SJCRH30 (cell line): ENCODE results near the gene DCBLD1. TPM values are rescaled to one million over a fixed set of nuclear protein-coding genes. Genes with fewer than 3 reads are reported as not detected.

ENCODE experiments used
- DNase-seq, 2 experiments: peaks; one replicate each; pipeline ENCODE4 v3.0.0-alpha.2; 2015 to 2020
- H3K27ac ChIP-seq: fragments of 250-450 bp; sonication (Bioruptor Pico); 2 replicates; pipeline ENCODE4 v1.5.1; 2020; ENCODE audit warnings: mild to moderate bottlenecking, moderate library complexity
- H3K27me3 ChIP-seq: fragments of 250-450 bp; sonication (Bioruptor Pico); 2 replicates; pipeline ENCODE4 v1.5.1; 2020; ENCODE audit warnings: mild to moderate bottlenecking, moderate library complexity
- H3K36me3 ChIP-seq: fragments of 250-450 bp; sonication (Bioruptor Pico); 2 replicates; pipeline ENCODE4 v1.5.1; 2020; ENCODE audit warnings: mild to moderate bottlenecking, moderate library complexity
- H3K4me1 ChIP-seq: fragments of 250-450 bp; sonication (Bioruptor Pico); 2 replicates; pipeline ENCODE4 v1.5.1; 2020; ENCODE audit warnings: mild to moderate bottlenecking, moderate library complexity
- H3K4me3 ChIP-seq: fragments of 250-450 bp; sonication (Bioruptor Pico); 2 replicates; pipeline ENCODE4 v1.5.1; 2020; ENCODE audit warnings: mild to moderate bottlenecking, moderate library complexity
- H3K9me3 ChIP-seq: fragments of 250-450 bp; sonication (Bioruptor Pico); replicated peaks from 2 replicates; pipeline ENCODE4 v1.5.1; 2020; ENCODE audit warnings: mild to moderate bottlenecking, moderate library complexity
- total RNA-seq: library from RNA; depleted of rRNA; stranded (reverse); fragments of >200 nt; shearing (Covaris generic); gene quantifications from 2 replicates; pipeline ENCODE4 v1.2.3, GENCODE V29; 2014

Gene DCBLD1
- total RNA-seq, 1 experiment from 2014 or later: 6.8 TPM

- peak overlapping the region; percentile 81 for H3K4me3 ChIP-seq
- H3K27ac ChIP-seq: peak overlapping the region; percentile 83
- peaks cover 2% of the 10 kb centered on the region; the same call in 1 of the 2 replicates for H3K4me1 ChIP-seq
- no peaks in the 10 kb centered on the region for H3K27me3 ChIP-seq
- H3K9me3 ChIP-seq: no peaks in the 10 kb centered on the region
- peak; percentile 74 to 78 for DNase-seq
- no peaks in the 10 kb centered on the region for H3K36me3 ChIP-seq
Observed at GRCh38 chr6:117483004-117483644, 650 bp downstream of the DCBLD1 start.

- Histone ChIP-seq H3K9me3 (no peaks in the 10 kb centered on the region), H3K4me3 (peak overlapping the region; percentile 81), H3K4me1 (peaks cover 2% of the 10 kb centered on the region; the same call in 1 of the 2 replicates), H3K27me3 (no peaks in the 10 kb centered on the region), H3K27ac (peak overlapping the region; percentile 83), H3K36me3 (no peaks in the 10 kb centered on the region)
- DNase-seq: peak in 1 of 2 experiments; percentile 62
Observed at GRCh38 chr6:117483645-117484016, 1.2 kb downstream of the DCBLD1 start.

GRCh38 chr6:117484052-117484646 is 1.7 kb downstream of the DCBLD1 start:
- H3K9me3 ChIP-seq: no peaks in the 10 kb centered on the region
- DNase-seq: no peak
- peak overlapping the region; percentile 83 for H3K27ac ChIP-seq
- no peaks in the 10 kb centered on the region for H3K27me3 ChIP-seq
- peak overlapping the region; percentile 81 for H3K4me3 ChIP-seq
- H3K36me3 ChIP-seq: no peaks in the 10 kb centered on the region
- peaks cover 2% of the 10 kb centered on the region; the same call in 1 of the 2 replicates for H3K4me1 ChIP-seq

- Histone ChIP-seq H3K9me3 (no peaks in the 10 kb centered on the region), H3K27me3 (no peaks in the 10 kb centered on the region), H3K4me1 (peaks cover 2% of the 10 kb centered on the region; the same call in 1 of the 2 replicates), H3K36me3 (no peaks in the 10 kb centered on the region), H3K27ac (no peak overlapping the region), H3K4me3 (no peak overlapping the region)
- DNase-seq: no peak
Observed at GRCh38 chr6:117485433-117485832, 3.0 kb downstream of the DCBLD1 start.

GRCh38 chr6:117487821-117488220 is 5.3 kb downstream of the DCBLD1 start:
- no peak for DNase-seq

GRCh38 chr6:117489003-117489402 is 6.5 kb downstream of the DCBLD1 start:
- no peaks in the 10 kb centered on the region for H3K36me3 ChIP-seq
- no peak overlapping the region for H3K27ac ChIP-seq
- DNase-seq: no peak
- no peak overlapping the region for H3K4me3 ChIP-seq
- H3K9me3 ChIP-seq: no peaks in the 10 kb centered on the region
- no peaks in the 10 kb centered on the region for H3K27me3 ChIP-seq
- no peaks in the 10 kb centered on the region for H3K4me1 ChIP-seq

More at GRCh38 chr6:117487821-117488220, 5.3 kb downstream of the DCBLD1 start:
- no peaks in the 10 kb centered on the region for H3K27me3 ChIP-seq
- H3K27ac ChIP-seq: no peak overlapping the region
- no peaks in the 10 kb centered on the region for H3K9me3 ChIP-seq
- H3K36me3 ChIP-seq: no peaks in the 10 kb centered on the region
- H3K4me3 ChIP-seq: no peak overlapping the region
- no peaks in the 10 kb centered on the region for H3K4me1 ChIP-seq

- H3K4me1 ChIP-seq: no peaks in the 10 kb centered on the region
- no peak for DNase-seq
- H3K27ac ChIP-seq: no peak overlapping the region
Observed at GRCh38 chr6:117491916-117492315, 9.4 kb downstream of the DCBLD1 start.

GRCh38 chr6:117493470-117493869 is 11.0 kb downstream of the DCBLD1 start:
- H3K4me1 ChIP-seq: peaks cover 13% of the 10 kb centered on the region
- H3K36me3 ChIP-seq: no peaks in the 10 kb centered on the region
- DNase-seq: no peak
- no peaks in the 10 kb centered on the region for H3K9me3 ChIP-seq
- H3K4me3 ChIP-seq: no peak overlapping the region
- H3K27me3 ChIP-seq: no peaks in the 10 kb centered on the region
- H3K27ac ChIP-seq: no peak overlapping the region

More at GRCh38 chr6:117491916-117492315, 9.4 kb downstream of the DCBLD1 start:
- Histone ChIP-seq H3K9me3 (no peaks in the 10 kb centered on the region), H3K27me3 (no peaks in the 10 kb centered on the region), H3K4me3 (no peak overlapping the region), H3K36me3 (no peaks in the 10 kb centered on the region)

- H3K9me3 ChIP-seq: no peaks in the 10 kb centered on the region
- H3K36me3 ChIP-seq: no peaks in the 10 kb centered on the region
- peaks cover 18% of the 10 kb centered on the region for H3K4me1 ChIP-seq
- no peaks in the 10 kb centered on the region for H3K27me3 ChIP-seq
- no peak for DNase-seq
- H3K4me3 ChIP-seq: no peak overlapping the region
- no peak overlapping the region for H3K27ac ChIP-seq
Observed at GRCh38 chr6:117494283-117494682, 11.8 kb downstream of the DCBLD1 start.

- Histone ChIP-seq H3K27me3 (no peaks in the 10 kb centered on the region), H3K27ac (no peak overlapping the region), H3K4me3 (no peak overlapping the region), H3K9me3 (no peaks in the 10 kb centered on the region), H3K36me3 (no peaks in the 10 kb centered on the region), H3K4me1 (peaks cover 18% of the 10 kb centered on the region)
- no peak for DNase-seq
Observed at GRCh38 chr6:117494694-117495318, 12.3 kb downstream of the DCBLD1 start.

- Histone ChIP-seq H3K9me3 (no peaks in the 10 kb centered on the region), H3K4me1 (peaks cover 18% of the 10 kb centered on the region), H3K27me3 (no peaks in the 10 kb centered on the region), H3K36me3 (no peaks in the 10 kb centered on the region), H3K4me3 (no peak overlapping the region), H3K27ac (no peak overlapping the region)
- no peak for DNase-seq
Observed at GRCh38 chr6:117495425-117495824, 13.0 kb downstream of the DCBLD1 start.

GRCh38 chr6:117495869-117496268 is 13.4 kb downstream of the DCBLD1 start:
- no peaks in the 10 kb centered on the region for H3K9me3 ChIP-seq
- no peaks in the 10 kb centered on the region for H3K27me3 ChIP-seq
- H3K36me3 ChIP-seq: no peaks in the 10 kb centered on the region
- H3K4me3 ChIP-seq: no peak overlapping the region
- H3K4me1 ChIP-seq: peaks cover 18% of the 10 kb centered on the region
- H3K27ac ChIP-seq: no peak overlapping the region
- DNase-seq: no peak

GRCh38 chr6:117496383-117496990 is 14.0 kb downstream of the DCBLD1 start:
- Histone ChIP-seq H3K4me1 (peaks cover 18% of the 10 kb centered on the region), H3K27me3 (no peaks in the 10 kb centered on the region), H3K36me3 (no peaks in the 10 kb centered on the region), H3K9me3 (no peaks in the 10 kb centered on the region), H3K4me3 (no peak overlapping the region), H3K27ac (no peak overlapping the region)
- DNase-seq: no peak

GRCh38 chr6:117497237-117497636 is 14.8 kb downstream of the DCBLD1 start:
- Histone ChIP-seq H3K9me3 (no peaks in the 10 kb centered on the region), H3K4me3 (no peak overlapping the region), H3K4me1 (peaks cover 18% of the 10 kb centered on the region), H3K27ac (no peak overlapping the region; the same call in 1 of the 2 replicates), H3K36me3 (no peaks in the 10 kb centered on the region), H3K27me3 (no peaks in the 10 kb centered on the region)
- DNase-seq: no peak

- Histone ChIP-seq H3K4me1 (peaks cover 18% of the 10 kb centered on the region), H3K27ac (peak overlapping the region; percentile 10)
Observed at GRCh38 chr6:117498159-117498558, 15.7 kb downstream of the DCBLD1 start.

More at GRCh38 chr6:117498159-117498558, 15.7 kb downstream of the DCBLD1 start:
- H3K36me3 ChIP-seq: no peaks in the 10 kb centered on the region
- no peaks in the 10 kb centered on the region for H3K9me3 ChIP-seq
- no peaks in the 10 kb centered on the region for H3K27me3 ChIP-seq
- DNase-seq: peak; percentile 22 to 73
- H3K4me3 ChIP-seq: no peak overlapping the region
